GM21423 (cell line): ENCODE measurements around the gene QKI.
A peak's percentile ranks its signal among the peaks of the same experiment; 100 is the strongest.
"Not testable (repeated sequence)": the region's sequence is repeated elsewhere in the genome, so short reads cannot be mapped to it uniquely, and the experiment has no call there.

Source experiments
- ATAC-seq: cut with Tn5 transposase; IDR thresholded peaks from one replicate; pipeline ENCODE4 v1.9.1; 2021; ENCODE audit warnings: mild to moderate bottlenecking, moderate library complexity; ENCODE audit not compliant: unreplicated experiment

Gene QKI

GRCh38 chr6:163412801-163413344 is 1.6 kb upstream of the QKI start:
- ATAC-seq, result no peak

- ATAC-seq, result peak; percentile 42
Measured at GRCh38 chr6:163413345-163414116, 987 bp upstream of the QKI start.

GRCh38 chr6:163414946-163415619 is 565 bp downstream of the QKI start:
- peak; percentile 0 for ATAC-seq

GRCh38 chr6:163415620-163416556 is 1.4 kb downstream of the QKI start:
- peak; percentile 1 for ATAC-seq

- no peak for ATAC-seq
Measured at GRCh38 chr6:163416557-163417253, 2.2 kb downstream of the QKI start.

- ATAC-seq, result no peak
Measured at GRCh38 chr6:163417595-163417994, 3.1 kb downstream of the QKI start.

- no peak for ATAC-seq
Measured at GRCh38 chr6:163418311-163419029, 4.0 kb downstream of the QKI start.

- ATAC-seq, result no peak
Measured at GRCh38 chr6:163419413-163420288, 5.1 kb downstream of the QKI start.

- ATAC-seq, result no peak
Measured at GRCh38 chr6:163420289-163420614, 5.7 kb downstream of the QKI start.

- no peak for ATAC-seq
Measured at GRCh38 chr6:163422550-163422949, 8.0 kb downstream of the QKI start.

GRCh38 chr6:163423696-163424095 is 9.2 kb downstream of the QKI start:
- ATAC-seq, result no peak

GRCh38 chr6:163427498-163428254 is 13.2 kb downstream of the QKI start:
- ATAC-seq, result no peak

GRCh38 chr6:163428373-163428772 is 13.9 kb downstream of the QKI start:
- no peak for ATAC-seq

GRCh38 chr6:163429858-163430448 is 15.4 kb downstream of the QKI start:
- no peak for ATAC-seq

GRCh38 chr6:163432300-163432699 is 17.8 kb downstream of the QKI start:
- ATAC-seq, result no peak

- not testable (repeated sequence) for ATAC-seq
Measured at GRCh38 chr6:163433486-163433885, 19.0 kb downstream of the QKI start.

GRCh38 chr6:163435023-163435422 is 20.5 kb downstream of the QKI start:
- ATAC-seq, result no peak

GRCh38 chr6:163436843-163437242 is 22.3 kb downstream of the QKI start:
- no peak for ATAC-seq
